HepG2 (cell line): ENCODE data around the gene XPR1. TPM values are rescaled to one million over a fixed set of nuclear protein-coding genes. Genes with fewer than 3 reads are reported as not detected.

Experiments used
- ATF7-NPFF ChIP-seq: sonication (generic); formaldehyde crosslinking; IDR thresholded peaks from 2 replicates; pipeline ENCODE4 v1.8.1; 2023; ENCODE audit warnings: mild to moderate bottlenecking, low read depth, missing genetic modification reagents, moderate library complexity
- FOXC1 ChIP-seq: sonication (generic); formaldehyde crosslinking; IDR thresholded peaks from 2 replicates; pipeline ENCODE4 v1.8.0; 2022; ENCODE audit warnings: mild to moderate bottlenecking, missing genetic modification reagents, borderline replicate concordance
- FOXO1 ChIP-seq: sonication (generic); formaldehyde crosslinking; IDR thresholded peaks from 2 replicates; pipeline ENCODE4 v1.4.0; 2020; ENCODE audit warnings: missing genetic modification reagents
- KDM2A ChIP-seq: sonication (generic); formaldehyde crosslinking; IDR thresholded peaks from 2 replicates; pipeline ENCODE4 v1.4.0; 2020; ENCODE audit warnings: low read depth, missing genetic modification reagents, borderline replicate concordance
- KDM5B ChIP-seq: sonication (generic); formaldehyde crosslinking; IDR thresholded peaks from 2 replicates; pipeline ENCODE4 v1.4.0; 2020; ENCODE audit warnings: missing genetic modification reagents, mild to moderate bottlenecking, borderline replicate concordance
- MTF2 ChIP-seq: sonication (generic); formaldehyde crosslinking; IDR thresholded peaks from 2 replicates; pipeline ENCODE4 v1.5.0; 2020; ENCODE audit warnings: missing genetic modification reagents, borderline replicate concordance
- PAX8 ChIP-seq: sonication (generic); formaldehyde crosslinking; IDR thresholded peaks from 2 replicates; pipeline ENCODE4 v1.8.0; 2022; ENCODE audit warnings: mild to moderate bottlenecking, missing genetic modification reagents, borderline replicate concordance
- SATB2 ChIP-seq: sonication (generic); formaldehyde crosslinking; IDR thresholded peaks from 2 replicates; pipeline ENCODE4 v1.5.0; 2020; ENCODE audit warnings: missing genetic modification reagents
- SP5 ChIP-seq: IDR thresholded peaks from 2 replicates; pipeline ENCODE4 v1.6.1; 2016; ENCODE audit warnings: low read depth, borderline replicate concordance
- SRSF9 ChIP-seq: fragments of 200-400 bp; formaldehyde crosslinking; IDR thresholded peaks from 2 replicates; pipeline ENCODE4 v1.6.1; 2018; ENCODE audit warnings: borderline replicate concordance, mild to moderate bottlenecking, low read depth, low read length; ENCODE audit not compliant: insufficient read depth, poor library complexity, severe bottlenecking
- TEAD3 ChIP-seq: optimal IDR thresholded peaks from 2 replicates; pipeline ENCODE3; 2016; ENCODE audit warnings: borderline replicate concordance
- ZBTB20 ChIP-seq: sonication (generic); formaldehyde crosslinking; IDR thresholded peaks from 2 replicates; pipeline ENCODE4 v1.8.1; 2023; ENCODE audit warnings: missing genetic modification reagents, low read depth, mild to moderate bottlenecking, borderline replicate concordance
- ZIK1 ChIP-seq: sonication (generic); formaldehyde crosslinking; IDR thresholded peaks from 2 replicates; pipeline ENCODE4 v1.5.0; 2020; ENCODE audit warnings: mild to moderate bottlenecking, low read depth, missing genetic modification reagents, borderline replicate concordance
- ZNF124 ChIP-seq: sonication (generic); formaldehyde crosslinking; IDR thresholded peaks from 2 replicates; pipeline ENCODE4 v1.4.0; 2020; ENCODE audit warnings: missing genetic modification reagents
- ZNF263 ChIP-seq: sonication (generic); formaldehyde crosslinking; IDR thresholded peaks from 2 replicates; pipeline ENCODE4 v1.4.0; 2020; ENCODE audit warnings: missing genetic modification reagents
- ZNF318 ChIP-seq: sonication (generic); formaldehyde crosslinking; IDR thresholded peaks from 2 replicates; pipeline ENCODE4 v1.4.0; 2020; ENCODE audit warnings: mild to moderate bottlenecking, missing genetic modification reagents
- ZSCAN9 ChIP-seq: IDR thresholded peaks from 2 replicates; pipeline ENCODE4 v1.6.1; 2016; ENCODE audit warnings: borderline replicate concordance
- polyA plus RNA-seq, 8 experiments: library from polyadenylated mRNA; depleted of rRNA in 3 of 8; stranded (reverse) in 7 of 8; unstranded in 1 of 8; fragments of >200 nt; fragmentation: Illumina TruSeq in 4 of 8; extraction: Trizol in 4 of 8; gene quantifications; 2 replicates each; pipeline versions ENCODE4 v1.2.1 to v1.2.3, GENCODE V29; 2011 to 2016; ENCODE audit warnings: low read depth in 4 of 8, missing spikeins in 1 of 8, mixed read lengths in 1 of 8; ENCODE audit not compliant: insufficient read depth in 1 of 8
- total RNA-seq, 5 experiments: library from RNA; depleted of rRNA; stranded (reverse); fragments of >200 nt; fragmentation: Illumina TruSeq; extraction: Trizol; gene quantifications; 2 replicates each; pipeline ENCODE4 v1.2.3, GENCODE V29; 2016; ENCODE audit warnings: low read depth in 1 of 5
- TF ChIP-seq, protein P1 (sequence below): sonication (generic); formaldehyde crosslinking; IDR thresholded peaks from 2 replicates; pipeline ENCODE4 v1.8.1; 2023; ENCODE audit warnings: mild to moderate bottlenecking, missing genetic modification reagents, borderline replicate concordance
- TF ChIP-seq, protein P2 (sequence below): IDR thresholded peaks from 2 replicates; pipeline ENCODE4 v1.6.1; 2016; ENCODE audit warnings: missing genetic modification reagents, missing compliant biosample characterization
- TF ChIP-seq, protein P3 (sequence below): sonication (generic); formaldehyde crosslinking; IDR thresholded peaks from 2 replicates; pipeline ENCODE4 v1.5.0; 2020; ENCODE audit warnings: mild to moderate bottlenecking, missing genetic modification reagents, moderate library complexity

Gene XPR1
- total and polyA plus RNA-seq, 2 of the 13 experiments (the other 11 are each of a cell fraction or from before 2014, with no cell fraction given), result 22.3 to 23.6 TPM

DNA sequence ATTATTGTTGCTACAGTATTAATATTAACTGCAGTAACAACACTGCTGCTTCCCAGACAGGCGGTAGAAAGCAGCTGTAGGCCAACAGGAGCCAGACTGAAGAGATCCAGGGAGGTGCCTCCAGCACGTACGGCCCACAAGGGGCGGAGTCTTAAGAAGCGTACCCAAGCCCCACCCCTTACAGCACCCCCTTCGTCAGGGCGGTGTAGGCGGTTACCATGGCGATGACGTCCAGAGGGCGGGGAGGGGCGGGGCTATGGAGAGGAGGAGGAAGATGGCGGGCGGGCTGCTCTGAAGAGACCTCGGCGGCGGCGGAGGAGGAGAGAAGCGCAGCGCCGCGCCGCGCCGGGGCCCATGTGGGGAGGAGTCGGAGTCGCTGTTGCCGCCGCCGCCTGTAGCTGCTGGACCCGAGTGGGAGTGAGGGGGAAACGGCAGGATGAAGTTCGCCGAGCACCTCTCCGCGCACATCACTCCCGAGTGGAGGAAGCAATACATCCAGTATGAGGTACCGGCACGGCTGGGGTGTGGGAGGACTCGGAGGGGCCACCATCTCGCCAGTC, at the start of gene XPR1 (continued):
- TF ChIP-seq ZNF263 (CRISPR knock-in tag), result peak; percentile 95
- no peak for TF ChIP-seq SATB2 (CRISPR knock-in tag)
- TF ChIP-seq, protein P1, sequence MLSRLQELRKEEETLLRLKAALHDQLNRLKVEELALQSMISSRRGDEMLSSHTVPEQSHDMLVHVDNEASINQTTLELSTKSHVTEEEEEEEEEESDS (CRISPR knock-in tag), result no peak
- TF ChIP-seq ZIK1, result 0 out of 2 replicates have a peak, but pooled peaks have one; percentile 37
- TF ChIP-seq TEAD3 (CRISPR knock-in tag), result peak; percentile 6
- TF ChIP-seq, protein P2, sequence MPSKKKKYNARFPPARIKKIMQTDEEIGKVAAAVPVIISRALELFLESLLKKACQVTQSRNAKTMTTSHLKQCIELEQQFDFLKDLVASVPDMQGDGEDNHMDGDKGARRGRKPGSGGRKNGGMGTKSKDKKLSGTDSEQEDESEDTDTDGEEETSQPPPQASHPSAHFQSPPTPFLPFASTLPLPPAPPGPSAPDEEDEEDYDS (CRISPR knock-in tag), result peak; percentile 90
- no peak for TF ChIP-seq ZBTB20 (CRISPR knock-in tag)
- TF ChIP-seq SP5, result peak; percentile 54
- TF ChIP-seq, protein P3, sequence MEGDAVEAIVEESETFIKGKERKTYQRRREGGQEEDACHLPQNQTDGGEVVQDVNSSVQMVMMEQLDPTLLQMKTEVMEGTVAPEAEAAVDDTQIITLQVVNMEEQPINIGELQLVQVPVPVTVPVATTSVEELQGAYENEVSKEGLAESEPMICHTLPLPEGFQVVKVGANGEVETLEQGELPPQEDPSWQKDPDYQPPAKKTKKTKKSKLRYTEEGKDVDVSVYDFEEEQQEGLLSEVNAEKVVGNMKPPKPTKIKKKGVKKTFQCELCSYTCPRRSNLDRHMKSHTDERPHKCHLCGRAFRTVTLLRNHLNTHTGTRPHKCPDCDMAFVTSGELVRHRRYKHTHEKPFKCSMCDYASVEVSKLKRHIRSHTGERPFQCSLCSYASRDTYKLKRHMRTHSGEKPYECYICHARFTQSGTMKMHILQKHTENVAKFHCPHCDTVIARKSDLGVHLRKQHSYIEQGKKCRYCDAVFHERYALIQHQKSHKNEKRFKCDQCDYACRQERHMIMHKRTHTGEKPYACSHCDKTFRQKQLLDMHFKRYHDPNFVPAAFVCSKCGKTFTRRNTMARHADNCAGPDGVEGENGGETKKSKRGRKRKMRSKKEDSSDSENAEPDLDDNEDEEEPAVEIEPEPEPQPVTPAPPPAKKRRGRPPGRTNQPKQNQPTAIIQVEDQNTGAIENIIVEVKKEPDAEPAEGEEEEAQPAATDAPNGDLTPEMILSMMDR (CRISPR knock-in tag), result 0 out of 2 replicates have a peak, but pooled peaks have one; percentile 26
- TF ChIP-seq FOXC1 (CRISPR knock-in tag), result 0 out of 2 replicates have a peak, but pooled peaks have one; percentile 21
- no peak for TF ChIP-seq SRSF9
- no peak for TF ChIP-seq MTF2 (CRISPR knock-in tag)
- TF ChIP-seq ZNF124, result no peak
- TF ChIP-seq PAX8, result no peak
- TF ChIP-seq FOXO1, result 0 out of 2 replicates have a peak, but pooled peaks have one; percentile 50
- TF ChIP-seq KDM5B (CRISPR knock-in tag), result no peak
- TF ChIP-seq ZSCAN9, result peak; percentile 49; the same call in 1 of the 2 replicates
- TF ChIP-seq ZNF318 (CRISPR knock-in tag), result no peak
- TF ChIP-seq KDM2A, result peak; percentile 52; the same call in 1 of the 2 replicates
- no peak for TF ChIP-seq ATF7-NPFF (CRISPR knock-in tag)
